ENCODE results near the gene RAB11FIP4.

GRCh38 chr17:31452561-31453110 is 61.2 kb downstream of the RAB11FIP4 start:
- no peak for TF ChIP-seq POLR2AphosphoS5 (IDR thresholded peaks at IDR 0.05)
- TF ChIP-seq CTCF (IDR thresholded peaks at IDR 0.05), result no peak

Measured in prostate gland (tissue), 2 donors.